ENCODE results near the gene GTF2H2C.
"Not testable (repeated sequence)": the region's sequence is repeated elsewhere in the genome, so short reads cannot be mapped to it uniquely, and the experiment has no call there.

The GTF2H2C gene

GRCh38 chr5:69559908-69560330, at the start of gene GTF2H2C:
Gene GTF2H2C (plus strand): TSS chr5:69560191. CDS start chr5:69565133, 4,942 bp downstream.
- in situ Hi-C loops (cut with HindIII; ENCODE audit: low sequenced_read_pairs) = not testable (repeated sequence)

GRCh38 chr5:69510694-69511093, 49.3 kb upstream of the GTF2H2C start:
- in situ Hi-C loops (cut with HindIII; ENCODE audit: low sequenced_read_pairs) = no loop called here

GRCh38 chr5:69512740-69513260, 47.2 kb upstream of the GTF2H2C start:
- in situ Hi-C loops (cut with HindIII; ENCODE audit: low sequenced_read_pairs) = no loop called here

DNA sequence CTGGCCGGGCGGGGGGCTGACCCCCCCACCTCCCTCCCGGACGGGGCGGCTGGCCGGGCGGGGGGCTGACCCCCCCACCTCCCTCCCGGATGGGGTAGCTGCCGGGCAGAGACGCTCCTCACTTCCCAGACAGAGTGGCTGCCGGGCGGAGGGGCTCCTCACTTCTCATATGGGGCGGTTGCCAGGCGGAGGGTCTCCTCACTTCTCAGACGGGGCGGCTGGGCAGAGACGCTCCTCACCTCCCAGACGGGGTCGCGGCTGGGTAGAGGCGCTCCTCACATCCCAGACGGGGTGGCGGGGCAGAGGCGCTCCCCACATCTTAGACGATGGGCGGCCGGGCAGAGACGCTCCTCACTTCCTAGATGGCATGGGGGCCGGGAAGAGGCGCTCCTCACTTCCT, 44.4 kb upstream of the GTF2H2C start:
- in situ Hi-C loops (cut with HindIII; ENCODE audit: low sequenced_read_pairs) = not testable (repeated sequence)

DNA sequence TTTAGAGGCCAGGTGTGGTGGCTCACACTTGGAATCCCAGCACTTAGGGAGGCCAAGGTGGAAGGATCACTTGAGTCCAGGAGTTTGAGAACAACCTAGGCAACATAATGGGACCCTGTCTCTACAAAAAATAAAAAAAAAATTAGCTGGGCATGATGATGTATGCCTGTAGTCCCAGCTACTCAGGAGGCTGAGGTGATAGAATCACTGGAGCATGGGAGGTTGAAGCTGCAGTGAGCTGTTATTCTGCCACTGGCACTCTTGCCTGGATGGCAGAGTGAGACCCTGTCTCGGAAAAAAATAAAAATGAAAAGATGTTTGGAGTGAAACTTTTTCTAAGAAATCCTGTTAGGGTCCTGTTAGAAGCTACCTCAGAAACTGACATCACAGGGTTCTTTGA, 43.2 kb upstream of the GTF2H2C start:
- in situ Hi-C loops (cut with HindIII; ENCODE audit: low sequenced_read_pairs) = no loop called here

DNA sequence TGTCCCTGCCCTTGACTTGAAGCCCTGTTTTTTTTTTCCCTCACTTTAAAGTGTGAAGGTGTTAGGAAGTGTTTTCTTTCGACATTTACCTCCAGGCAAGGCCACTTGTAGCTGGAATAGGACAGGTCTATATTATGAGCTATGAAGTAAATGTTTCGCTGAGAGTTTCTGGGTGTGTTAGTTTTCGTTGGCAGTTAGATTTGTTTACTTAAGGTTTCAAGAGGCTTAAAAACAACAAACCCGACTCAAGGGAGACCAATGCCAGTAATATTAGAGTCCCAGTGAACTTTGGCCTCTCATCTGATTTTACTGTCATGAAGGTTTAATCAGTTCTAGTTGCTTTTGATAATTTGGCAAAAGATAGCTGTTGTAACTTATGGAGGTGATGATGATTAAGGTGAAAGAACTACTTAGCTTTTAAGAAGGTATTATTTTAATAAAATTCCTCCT, 42.2 kb upstream of the GTF2H2C start:
- in situ Hi-C loops (cut with HindIII; ENCODE audit: low sequenced_read_pairs) = no loop called here

DNA sequence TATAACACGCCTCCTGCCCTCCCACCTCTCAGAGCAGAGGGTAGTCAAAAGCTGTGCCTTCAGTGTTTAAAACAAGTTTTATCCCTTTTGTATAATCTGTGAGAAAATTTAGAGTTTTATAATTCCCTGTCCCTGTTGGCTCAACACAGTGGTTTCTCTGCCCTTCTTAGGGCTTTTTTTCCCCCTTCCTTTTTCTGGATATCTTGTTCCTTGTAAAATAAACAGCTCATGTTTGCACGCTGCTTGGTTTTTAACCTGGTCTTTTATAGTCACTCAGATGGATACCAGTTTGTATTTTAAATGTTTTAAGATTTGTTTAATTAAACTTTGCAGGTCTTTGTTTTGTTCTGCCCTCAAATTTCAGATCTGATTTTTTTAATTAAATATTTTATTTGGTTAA, 40.7 kb upstream of the GTF2H2C start:
- in situ Hi-C loops (cut with HindIII; ENCODE audit: low sequenced_read_pairs) = no loop called here

- in situ Hi-C loops (cut with HindIII; ENCODE audit: low sequenced_read_pairs) = no loop called here
Measured at GRCh38 chr5:69522035-69522434, 38.0 kb upstream of the GTF2H2C start.

DNA sequence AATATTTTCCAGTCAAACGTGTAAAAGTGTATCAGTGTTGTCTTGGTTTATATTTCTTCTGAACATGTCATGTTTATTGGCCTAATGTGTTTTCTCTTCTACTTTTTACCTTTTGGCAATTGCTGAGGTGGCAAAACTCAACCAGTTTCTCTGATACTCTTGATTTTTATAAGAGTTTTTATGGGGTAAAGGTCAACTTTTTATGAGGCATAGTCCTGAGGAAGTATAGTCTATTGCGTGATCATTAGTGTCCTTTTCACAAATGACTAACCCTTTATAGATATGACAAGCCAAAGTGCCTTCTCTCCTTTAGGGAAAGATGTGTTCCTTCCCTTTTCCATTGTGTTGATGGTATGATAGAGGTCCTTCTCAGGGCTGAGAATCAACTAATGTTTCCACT, 34.5 kb upstream of the GTF2H2C start:
- in situ Hi-C loops (cut with HindIII; ENCODE audit: low sequenced_read_pairs) = no loop called here

- in situ Hi-C loops (cut with HindIII; ENCODE audit: low sequenced_read_pairs) = no loop called here
Measured at GRCh38 chr5:69526660-69527059, 33.3 kb upstream of the GTF2H2C start.

DNA sequence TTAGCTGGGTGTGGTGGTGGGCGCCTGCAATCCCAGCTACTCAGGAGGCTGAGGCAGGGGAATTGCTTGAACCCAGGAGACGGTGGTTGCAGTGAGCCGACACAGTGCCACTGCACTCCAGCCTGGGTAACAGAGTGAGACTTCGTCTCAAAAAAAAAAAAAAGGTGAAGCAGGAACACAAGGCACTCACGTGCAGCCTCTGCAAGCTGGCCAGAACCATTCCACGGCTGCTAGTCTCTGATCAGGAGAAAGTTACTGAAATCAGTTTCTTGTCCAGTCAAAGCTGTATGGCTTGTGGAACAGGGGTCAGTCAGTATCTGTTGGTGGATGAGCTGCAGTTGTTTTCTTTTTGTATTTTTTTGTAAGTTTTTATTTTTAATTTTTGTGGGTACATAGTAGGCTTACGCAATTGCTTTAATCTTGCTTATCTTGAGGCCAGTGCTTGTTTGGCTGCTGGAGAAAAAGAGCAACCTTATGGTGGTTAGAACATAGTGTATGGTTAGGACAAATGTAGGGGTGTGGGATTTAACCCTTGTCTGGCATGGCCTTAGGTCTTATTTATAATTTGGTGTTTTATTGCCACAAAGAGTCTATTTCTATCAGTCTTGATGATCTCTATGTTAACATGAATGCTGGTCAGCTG, 32.7 kb upstream of the GTF2H2C start:
- in situ Hi-C loops (cut with HindIII; ENCODE audit: low sequenced_read_pairs) = no loop called here

GRCh38 chr5:69528035-69528434, 32.0 kb upstream of the GTF2H2C start:
- in situ Hi-C loops (cut with HindIII; ENCODE audit: low sequenced_read_pairs) = no loop called here

GRCh38 chr5:69528609-69529008, 31.4 kb upstream of the GTF2H2C start:
- in situ Hi-C loops (cut with HindIII; ENCODE audit: low sequenced_read_pairs) = no loop called here

DNA sequence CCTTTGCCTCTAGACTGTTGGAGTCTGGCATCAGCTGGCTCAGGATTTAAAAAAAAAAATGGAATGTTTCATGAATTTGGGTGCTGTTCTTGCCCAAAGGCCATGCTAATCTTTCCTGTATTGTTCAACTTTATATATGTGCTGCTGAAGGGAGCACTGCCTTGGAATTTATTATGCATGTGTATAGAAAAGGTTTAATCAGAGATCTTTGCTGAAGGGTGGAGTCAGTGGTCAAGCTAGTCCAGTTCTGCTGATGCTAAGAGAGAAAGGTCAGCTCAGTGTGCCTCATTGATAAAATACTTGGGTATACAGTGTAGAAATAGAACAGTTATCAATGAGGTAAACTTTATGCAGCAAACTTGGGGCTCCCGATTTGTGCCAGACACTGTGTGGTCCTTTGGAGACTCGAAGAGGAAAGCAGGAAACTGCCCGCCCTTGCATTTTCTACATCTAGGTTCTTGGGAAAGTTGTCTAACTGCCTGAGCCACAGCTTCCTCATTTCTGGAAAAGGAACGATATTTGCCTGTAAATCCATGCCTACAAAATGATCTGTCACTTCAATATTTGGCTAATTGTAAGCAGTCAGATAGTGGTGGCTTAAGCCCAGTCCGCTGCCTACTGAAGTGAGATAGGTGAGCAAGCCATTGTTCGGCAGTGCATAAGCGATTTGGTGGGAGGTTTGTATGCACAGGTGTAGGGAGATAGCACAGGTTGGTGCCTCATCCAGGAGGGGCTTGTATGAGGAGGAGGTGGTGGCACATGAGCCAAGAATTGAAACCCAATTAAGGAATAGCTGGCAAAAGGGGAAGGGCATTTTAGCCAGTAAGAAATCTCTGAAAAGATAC, 29.2 kb upstream of the GTF2H2C start:
- in situ Hi-C loops (cut with HindIII; ENCODE audit: low sequenced_read_pairs) = no loop called here

- in situ Hi-C loops (cut with HindIII; ENCODE audit: low sequenced_read_pairs) = no loop called here
Measured at GRCh38 chr5:69531406-69531801, 28.6 kb upstream of the GTF2H2C start.

DNA sequence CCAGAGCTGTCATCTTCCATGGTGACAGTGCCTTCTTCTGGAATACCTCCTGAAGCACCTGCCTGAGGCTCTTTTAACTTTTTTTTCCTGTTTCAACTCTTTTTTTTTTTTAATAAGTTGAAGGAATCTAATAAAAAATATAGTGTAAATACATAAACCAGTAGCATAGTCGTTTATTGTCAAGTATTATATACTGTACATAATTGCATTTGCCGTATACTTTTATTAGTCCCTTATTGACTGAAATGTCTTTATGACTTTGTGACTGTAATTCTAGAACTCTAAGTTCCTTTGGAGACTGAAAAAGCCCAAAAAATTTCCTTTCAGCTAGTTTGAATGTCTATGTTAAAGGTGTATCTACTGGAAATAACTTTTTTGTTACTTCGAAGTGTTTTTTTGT, 22.1 kb upstream of the GTF2H2C start:
- in situ Hi-C loops (cut with HindIII; ENCODE audit: low sequenced_read_pairs) = not testable (repeated sequence)

- in situ Hi-C loops (cut with HindIII; ENCODE audit: low sequenced_read_pairs) = not testable (repeated sequence)
Measured at GRCh38 chr5:69538735-69539134, 21.3 kb upstream of the GTF2H2C start.

DNA sequence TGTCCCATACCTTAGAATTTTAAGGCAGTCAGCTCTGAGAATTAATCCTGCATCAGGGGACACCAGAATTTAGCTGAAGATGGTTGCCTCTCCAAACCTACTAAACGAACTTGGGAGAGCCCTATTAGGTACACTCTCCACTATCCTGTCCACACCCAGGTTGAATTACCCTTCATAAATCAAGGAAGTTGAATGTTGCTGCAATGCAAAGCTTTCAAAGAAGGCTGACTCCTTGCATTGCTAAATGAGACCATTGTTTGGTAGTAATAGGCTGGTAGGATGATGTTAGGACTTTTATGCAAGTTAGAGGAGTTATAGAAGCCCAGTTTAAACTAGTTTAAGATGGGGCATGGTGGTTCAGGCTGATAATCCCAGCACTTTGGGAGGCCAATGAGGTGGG, 18.6 kb upstream of the GTF2H2C start:
- in situ Hi-C loops (cut with HindIII; ENCODE audit: low sequenced_read_pairs) = not testable (repeated sequence)

- in situ Hi-C loops (cut with HindIII; ENCODE audit: low sequenced_read_pairs) = not testable (repeated sequence)
Measured at GRCh38 chr5:69542838-69543618, 17.0 kb upstream of the GTF2H2C start.

DNA sequence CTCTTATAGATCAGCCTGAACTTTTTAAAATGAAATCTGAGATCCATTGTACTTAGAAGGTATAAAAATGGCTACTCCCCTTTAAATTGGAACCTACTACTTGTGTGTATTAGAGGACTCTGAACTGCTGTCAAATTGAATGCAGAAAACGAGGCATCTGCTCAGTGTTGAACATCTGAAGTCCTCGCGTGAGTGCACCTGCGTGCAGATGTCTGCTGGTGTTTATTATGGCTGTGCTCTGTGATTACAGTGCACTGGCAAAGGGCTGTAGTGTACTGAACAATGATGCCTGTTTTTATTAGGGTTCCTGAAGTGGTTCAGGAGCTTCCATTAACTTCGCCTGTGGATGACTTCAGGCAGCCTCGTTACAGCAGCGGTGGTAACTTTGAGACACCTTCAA, 15.4 kb upstream of the GTF2H2C start:
- in situ Hi-C loops (cut with HindIII; ENCODE audit: low sequenced_read_pairs) = not testable (repeated sequence)

Data from endothelial cell of hepatic sinusoid (primary cell).